SK-N-MC (cell line): ENCODE measurements around the gene KAT8.

ENCODE experiments used
- EZH2 ChIP-seq: fragments of 200-600 bp; sonication (generic); IDR thresholded peaks from one replicate; pipeline ENCODE4 v1.6.1; 2017; ENCODE audit warnings: antibody characterized with exemption
- FOXP2 ChIP-seq: optimal IDR thresholded peaks from 2 replicates; pipeline ENCODE3; 2011; ENCODE audit warnings: mild to moderate bottlenecking, moderate library complexity; ENCODE audit not compliant: insufficient read depth; ENCODE audit errors: extremely low read length, control extremely low read depth
- POLR2AphosphoS5 ChIP-seq: IDR thresholded peaks from 2 replicates; pipeline ENCODE4 v1.6.1; 2012; ENCODE audit warnings: mild to moderate bottlenecking, low read depth, low read length, borderline replicate concordance

GRCh38 chr16:31108035-31108793 lies 9.2 kb upstream of the KAT8 start, which contains the start of gene BCKDK:
- TF ChIP-seq POLR2AphosphoS5 (peak; percentile 73), EZH2 (no peak), FOXP2 (no peak)
